AG04449 (cell line): ENCODE results near the gene KCNK13.

Experiments
- CTCF ChIA-PET: fragments of 350-600 bp; formaldehyde crosslinking; extraction: SDS; loops from one replicate; lab custom pipeline; 2021; ENCODE audit warnings: antibody characterized with exemption; lab: Yijun Ruan, JAX
- POLR2A ChIA-PET: fragments of 400-600, 350-600 bp; formaldehyde crosslinking; extraction: SDS; loops from one replicate; lab custom pipeline; 2020; ENCODE audit warnings: antibody characterized with exemption, inconsistent platforms; lab: Yijun Ruan, JAX
- DNase-seq: peaks from one replicate; pipeline ENCODE4 v3.0.0-alpha.2; 2010; ENCODE audit warnings: low read depth, low spot score
- H3K4me3 ChIP-seq: 2 replicates; pipeline ENCODE4 v1.5.1; 2011; ENCODE audit warnings: low read depth, mild to moderate bottlenecking, control low read depth, low read length
- TF ChIP-seq, protein P1 (sequence below): IDR thresholded peaks from one replicate; pipeline ENCODE4 v1.5.1; 2011; ENCODE audit warnings: mild to moderate bottlenecking, moderate library complexity, low read length, control low read depth, inconsistent platforms; ENCODE audit not compliant: insufficient read depth; ENCODE audit errors: missing control alignments

KCNK13 gene

DNA sequence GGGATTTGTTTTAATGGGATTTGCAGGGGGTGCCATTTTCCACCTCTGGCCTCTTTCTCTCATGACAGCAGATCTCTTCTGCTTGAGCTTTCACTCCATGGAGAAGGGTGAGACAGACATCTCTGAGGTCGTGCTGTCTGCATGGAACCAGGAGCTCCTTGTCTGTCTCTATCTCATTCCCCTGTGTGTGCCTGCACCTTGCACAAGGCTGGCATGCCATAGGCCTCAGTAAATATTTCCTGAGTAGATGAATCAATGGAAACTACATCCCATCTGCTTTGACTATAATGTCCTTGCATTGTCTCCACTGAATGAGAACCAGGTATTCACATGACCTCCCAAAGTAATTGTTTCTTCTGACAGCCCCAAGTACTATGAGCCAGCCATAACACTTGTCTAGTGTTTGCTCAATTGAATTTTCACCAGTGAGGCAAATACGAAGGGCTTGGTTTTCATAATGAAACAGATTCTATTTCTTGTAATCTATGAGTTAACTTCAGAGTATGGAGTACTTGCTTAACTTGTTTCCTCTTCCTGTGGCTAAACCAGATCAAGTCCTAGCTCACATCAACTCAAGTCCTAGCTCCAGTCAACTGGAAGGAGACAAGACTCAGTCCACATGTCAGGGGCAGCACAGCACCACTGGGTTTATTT is 32.3 kb downstream of the KCNK13 start:
- H3K4me3 ChIP-seq: no peak overlapping the region
- POLR2A ChIA-PET: no interaction called here
- peak; percentile 9 for DNase-seq
- CTCF ChIA-PET: no interaction called here
- TF ChIP-seq, protein P1, sequence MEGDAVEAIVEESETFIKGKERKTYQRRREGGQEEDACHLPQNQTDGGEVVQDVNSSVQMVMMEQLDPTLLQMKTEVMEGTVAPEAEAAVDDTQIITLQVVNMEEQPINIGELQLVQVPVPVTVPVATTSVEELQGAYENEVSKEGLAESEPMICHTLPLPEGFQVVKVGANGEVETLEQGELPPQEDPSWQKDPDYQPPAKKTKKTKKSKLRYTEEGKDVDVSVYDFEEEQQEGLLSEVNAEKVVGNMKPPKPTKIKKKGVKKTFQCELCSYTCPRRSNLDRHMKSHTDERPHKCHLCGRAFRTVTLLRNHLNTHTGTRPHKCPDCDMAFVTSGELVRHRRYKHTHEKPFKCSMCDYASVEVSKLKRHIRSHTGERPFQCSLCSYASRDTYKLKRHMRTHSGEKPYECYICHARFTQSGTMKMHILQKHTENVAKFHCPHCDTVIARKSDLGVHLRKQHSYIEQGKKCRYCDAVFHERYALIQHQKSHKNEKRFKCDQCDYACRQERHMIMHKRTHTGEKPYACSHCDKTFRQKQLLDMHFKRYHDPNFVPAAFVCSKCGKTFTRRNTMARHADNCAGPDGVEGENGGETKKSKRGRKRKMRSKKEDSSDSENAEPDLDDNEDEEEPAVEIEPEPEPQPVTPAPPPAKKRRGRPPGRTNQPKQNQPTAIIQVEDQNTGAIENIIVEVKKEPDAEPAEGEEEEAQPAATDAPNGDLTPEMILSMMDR: no peak

DNA sequence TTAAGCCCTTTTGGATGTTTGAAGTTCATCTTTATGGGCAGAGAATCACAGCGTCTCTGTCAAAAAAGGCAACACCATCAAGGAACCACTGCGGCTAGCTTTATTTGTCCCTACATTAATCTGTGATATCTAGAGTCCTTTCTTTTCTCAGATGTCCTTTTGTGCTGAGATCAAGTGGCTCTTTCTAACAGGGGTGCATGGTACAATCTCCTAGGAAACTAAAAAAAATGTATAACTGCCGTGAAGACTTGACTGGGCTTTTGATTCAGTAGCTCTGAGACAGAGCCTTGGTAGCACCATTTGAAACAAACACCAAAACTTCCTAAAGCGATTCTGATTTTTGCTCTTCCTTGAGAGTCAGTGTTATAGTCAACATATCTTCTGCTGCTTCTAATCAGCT is 33.3 kb downstream of the KCNK13 start:
- no peak for DNase-seq
- POLR2A ChIA-PET: no interaction called here
- H3K4me3 ChIP-seq: no peak overlapping the region
- CTCF ChIA-PET: interaction anchor here (1.1 kb wide), 1 partner anchor 10 kb away, joined by 4 read pairs; no protein-coding TSS in a partner anchor
- TF ChIP-seq, protein P1: no peak

DNA sequence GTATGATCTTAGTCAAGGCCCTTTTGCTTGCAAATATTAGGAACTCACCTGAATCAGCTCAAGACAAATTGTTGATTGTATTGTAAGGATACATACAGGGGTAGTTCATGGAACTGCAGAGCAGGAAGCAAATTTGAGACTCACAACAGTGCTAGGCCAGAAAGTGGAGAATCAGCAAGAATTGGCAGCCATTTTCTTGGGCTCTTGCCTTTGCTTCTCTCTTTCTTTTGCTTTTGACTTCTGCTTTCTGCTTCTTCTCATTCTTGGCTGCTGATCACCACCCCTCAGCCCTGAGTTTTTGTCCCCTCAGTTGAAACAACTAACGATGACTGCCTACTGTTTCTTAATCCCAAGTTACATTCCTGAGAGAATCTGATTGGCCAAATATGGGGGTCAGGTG is 34.8 kb downstream of the KCNK13 start:
- TF ChIP-seq, protein P1: no peak
- CTCF ChIA-PET: no interaction called here
- H3K4me3 ChIP-seq: no peak overlapping the region
- POLR2A ChIA-PET: no interaction called here
- DNase-seq: no peak

DNA sequence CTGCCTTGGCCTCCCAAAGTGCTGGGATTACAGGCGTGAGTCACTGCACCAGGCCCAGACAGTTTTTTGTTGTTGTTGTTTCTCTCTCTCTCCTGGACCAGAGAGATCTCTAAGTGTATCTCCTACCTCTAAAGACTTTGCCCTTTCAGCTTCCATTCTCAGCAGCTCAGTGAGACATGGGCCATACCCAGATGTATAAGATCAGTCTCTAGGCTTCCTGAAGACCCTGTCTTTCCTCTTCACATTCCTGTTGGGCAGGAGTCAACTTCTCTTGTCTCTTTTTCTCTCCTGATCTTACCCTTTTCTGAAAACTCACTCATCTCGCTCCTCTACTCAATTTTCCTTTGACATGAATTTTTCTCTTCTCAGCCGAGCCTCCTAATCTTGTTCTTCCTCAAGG is 42.0 kb downstream of the KCNK13 start:
- TF ChIP-seq, protein P1: no peak
- no peak overlapping the region for H3K4me3 ChIP-seq
- ChIA-PET CTCF (no interaction called here), POLR2A (no interaction called here)
- DNase-seq: no peak

DNA sequence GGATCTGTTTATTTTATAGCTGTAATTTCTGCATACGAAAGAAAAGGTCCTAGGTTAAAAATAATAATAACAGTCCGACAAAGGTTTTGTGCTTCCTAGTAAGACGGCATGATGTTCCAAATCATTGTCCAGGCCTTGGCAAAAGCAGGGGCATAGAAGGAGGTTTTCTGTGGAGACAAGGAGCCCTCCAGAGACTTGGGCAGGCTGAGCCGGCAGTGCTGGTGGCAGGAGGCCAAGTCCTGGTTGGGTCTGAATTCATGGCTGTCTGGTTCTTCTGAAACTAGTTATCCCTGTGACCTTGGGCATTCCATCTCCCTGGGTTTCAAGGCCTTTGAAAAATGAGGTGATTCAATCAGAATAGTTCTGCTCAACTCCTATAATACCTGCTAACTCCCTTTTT is 44.0 kb downstream of the KCNK13 start:
- ChIA-PET CTCF (interaction anchor here (1.3 kb wide), 1 partner anchor 10 kb away, joined by 4 read pairs; no protein-coding TSS in a partner anchor), POLR2A (no interaction called here)
- TF ChIP-seq, protein P1: no peak
- H3K4me3 ChIP-seq: no peak overlapping the region
- no peak for DNase-seq

DNA sequence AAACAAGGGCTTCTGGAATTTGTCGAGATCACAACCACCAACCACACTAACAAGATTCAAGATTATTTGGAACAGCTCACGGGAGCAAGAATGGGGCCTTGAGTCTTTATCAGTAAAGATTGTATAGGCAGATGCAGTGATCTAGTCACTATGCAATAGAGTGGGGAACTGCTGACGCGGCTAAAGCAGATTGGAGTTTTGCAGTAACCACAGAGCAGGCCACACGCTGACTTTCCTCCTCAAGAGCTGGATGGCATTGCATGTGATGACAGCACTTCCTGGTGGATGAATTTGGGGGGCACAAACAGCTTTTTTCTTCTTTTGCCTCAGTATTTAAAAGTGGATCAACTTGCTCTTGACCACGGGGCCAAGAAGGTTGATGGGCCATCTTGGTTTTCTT is 46.0 kb downstream of the KCNK13 start:
- TF ChIP-seq, protein P1: no peak
- no peak for DNase-seq
- POLR2A ChIA-PET: no interaction called here
- no peak overlapping the region for H3K4me3 ChIP-seq
- CTCF ChIA-PET: interaction anchor here (0.5 kb wide), 1 partner anchor 14 kb away, joined by 3 read pairs; no protein-coding TSS in a partner anchor
